T-helper 2 cell treated with Interferon-gamma antibody and Interleukin-4, amounts not matched to agents 5 μg/mL and 100 μg/mL, for 36 hours (primary cell): ENCODE results near the gene MAMDC4.
"Not testable (repeated sequence)": the region's sequence is repeated elsewhere in the genome, so short reads cannot be mapped to it uniquely, and the experiment has no call there.

Experiments
- DNase-seq: peaks from one replicate; pipeline ENCODE4 v3.0.0; 2021; ENCODE audit warnings: low spot score
- H3K27ac Mint-ChIP-seq: one replicate; pipeline ENCODE4 v1.8.0; 2021; ENCODE audit warnings: mild to moderate bottlenecking, mixed read lengths
- H3K27me3 Mint-ChIP-seq: one replicate; pipeline ENCODE4 v1.8.0; 2021; ENCODE audit warnings: low read depth, mixed read lengths
- H3K36me3 Mint-ChIP-seq: one replicate; pipeline ENCODE4 v1.8.0; 2021; ENCODE audit warnings: low read depth, mixed read lengths
- H3K4me1 Mint-ChIP-seq: one replicate; pipeline ENCODE4 v1.8.0; 2021; ENCODE audit warnings: low read depth, mixed read lengths
- H3K4me3 Mint-ChIP-seq: one replicate; pipeline ENCODE4 v1.8.0; 2022; ENCODE audit warnings: mild to moderate bottlenecking, moderate library complexity, mixed read lengths
- H3K9me3 Mint-ChIP-seq: one replicate; pipeline ENCODE4 v1.8.0; 2021; ENCODE audit warnings: mixed read lengths

Gene MAMDC4

DNA sequence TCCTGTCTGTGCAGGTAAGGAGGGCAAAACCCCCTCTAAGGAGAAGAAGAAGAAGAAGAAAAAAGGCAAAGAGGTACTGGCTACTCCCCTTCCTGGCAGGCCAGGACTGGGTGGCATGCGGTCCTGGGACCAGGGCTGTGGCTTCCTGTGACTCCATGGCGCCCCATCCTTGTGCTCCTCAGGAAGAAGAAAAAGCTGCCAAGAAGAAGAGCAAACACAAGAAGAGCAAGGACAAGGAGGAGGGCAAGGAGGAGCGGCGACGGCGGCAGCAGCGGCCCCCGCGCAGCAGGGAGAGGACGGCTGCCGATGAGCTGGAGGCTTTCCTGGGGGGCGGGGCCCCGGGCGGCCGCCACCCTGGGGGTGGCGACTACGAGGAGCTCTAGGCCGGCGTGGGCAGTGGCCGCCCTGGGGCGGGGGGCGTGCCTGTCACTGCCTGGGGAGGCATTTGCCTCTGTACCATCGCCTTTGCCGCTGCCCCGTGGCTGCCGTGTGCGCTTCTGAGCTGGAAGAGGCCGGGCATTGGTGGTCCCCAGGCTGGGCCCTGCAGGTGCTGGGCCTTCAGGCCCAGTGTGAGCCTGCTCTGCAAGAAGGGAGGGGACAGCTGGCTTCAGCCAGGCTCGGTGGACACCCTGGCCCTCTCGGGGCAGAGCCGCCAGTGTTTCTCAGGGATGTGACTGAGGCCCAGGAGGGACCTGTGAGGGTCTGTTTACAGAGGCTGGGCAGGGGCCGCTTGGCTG, 11.8 kb upstream of the MAMDC4 start:
- Mint-ChIP-seq H3K27me3 (peaks cover 5% of the 10 kb centered on the region), H3K4me1 (peaks cover 7% of the 10 kb centered on the region), H3K4me3 (no peak overlapping the region), H3K27ac (no peak overlapping the region), H3K36me3 (peaks cover 6% of the 10 kb centered on the region), H3K9me3 (no peaks in the 10 kb centered on the region)
- no peak for DNase-seq

DNA sequence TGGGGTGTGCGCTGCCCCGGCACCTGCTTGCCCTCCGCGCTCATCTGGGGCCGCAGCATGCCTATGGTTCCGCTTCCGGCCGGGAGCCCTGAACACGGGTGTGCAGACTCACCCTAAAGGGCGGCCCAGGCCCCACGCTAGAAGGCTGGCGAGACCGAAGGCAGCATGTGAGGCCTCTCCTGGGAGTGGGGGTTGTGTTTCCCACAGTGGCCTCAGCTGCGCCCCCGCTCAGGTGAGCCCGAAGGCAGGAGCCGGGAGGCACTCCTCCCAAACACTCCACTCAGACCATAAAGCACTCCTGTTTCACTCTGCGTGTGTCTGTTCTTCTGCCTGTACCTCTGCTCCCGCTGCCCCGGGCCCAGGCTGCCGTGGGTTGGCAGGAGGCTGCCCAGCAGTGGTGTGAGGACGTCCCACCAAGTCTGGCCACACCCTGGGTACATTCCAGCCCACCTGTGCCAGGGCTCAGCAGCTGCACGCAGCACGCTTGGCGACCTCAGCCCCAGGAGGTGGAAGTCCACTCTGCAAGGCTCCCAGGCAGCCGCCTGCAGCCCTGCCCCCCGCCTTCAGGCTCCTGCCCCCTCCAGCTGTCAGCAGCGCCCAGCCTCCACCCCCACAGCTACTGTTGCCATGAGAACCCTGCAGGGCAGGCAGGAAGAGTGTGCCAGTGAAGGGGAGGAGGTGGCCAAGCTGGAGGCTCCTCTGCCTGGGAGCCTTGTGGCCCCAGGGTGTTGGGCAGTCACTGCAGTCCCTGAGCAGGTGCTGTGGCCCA, 11.1 kb upstream of the MAMDC4 start:
- H3K4me3 Mint-ChIP-seq = no peak overlapping the region
- peaks cover 5% of the 10 kb centered on the region for H3K27me3 Mint-ChIP-seq
- peaks cover 6% of the 10 kb centered on the region for H3K36me3 Mint-ChIP-seq
- peaks cover 7% of the 10 kb centered on the region for H3K4me1 Mint-ChIP-seq
- H3K27ac Mint-ChIP-seq = no peak overlapping the region
- no peaks in the 10 kb centered on the region for H3K9me3 Mint-ChIP-seq
- no peak for DNase-seq

DNA sequence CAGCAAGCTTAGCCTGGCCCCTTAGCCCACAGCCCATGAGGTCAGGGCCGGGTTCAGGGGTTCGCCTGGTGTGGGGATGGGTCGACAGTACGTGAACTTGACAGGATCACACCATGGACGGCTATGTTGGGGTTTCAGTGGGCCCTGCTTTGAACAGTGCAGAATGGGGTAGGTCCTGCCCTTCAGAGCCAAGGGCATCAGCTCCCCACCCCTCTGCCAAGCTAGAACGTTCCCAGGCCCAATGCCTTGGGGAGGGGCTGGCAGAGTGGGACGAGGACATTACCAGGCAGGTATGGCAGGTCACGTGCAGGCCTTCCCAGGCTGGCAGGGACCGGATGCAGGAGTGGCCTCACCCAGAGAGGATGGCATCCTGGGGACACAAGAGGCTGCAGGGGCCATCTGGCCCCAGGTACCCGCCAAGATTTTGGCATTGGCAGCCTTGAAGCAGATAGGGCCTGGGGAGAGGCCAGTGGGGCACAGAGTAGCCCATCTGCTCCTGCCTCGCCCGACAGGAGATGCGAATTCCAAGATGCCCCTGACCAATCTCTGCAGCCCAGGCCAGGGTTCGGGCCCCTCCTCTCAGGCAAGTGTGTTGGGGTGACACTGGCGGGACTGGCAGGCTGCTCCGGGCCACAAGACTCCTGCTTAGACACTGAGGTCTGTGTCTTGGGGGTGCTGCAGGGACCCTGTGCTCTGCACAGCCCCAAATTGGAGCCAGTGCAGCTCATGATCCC, 10.3 kb upstream of the MAMDC4 start:
- not testable (repeated sequence) for H3K36me3 Mint-ChIP-seq, H3K4me1 Mint-ChIP-seq, H3K9me3 Mint-ChIP-seq, DNase-seq, H3K27me3 Mint-ChIP-seq
- H3K27ac Mint-ChIP-seq = peak overlapping the region; percentile 72
- peak overlapping the region; percentile 84 for H3K4me3 Mint-ChIP-seq

DNA sequence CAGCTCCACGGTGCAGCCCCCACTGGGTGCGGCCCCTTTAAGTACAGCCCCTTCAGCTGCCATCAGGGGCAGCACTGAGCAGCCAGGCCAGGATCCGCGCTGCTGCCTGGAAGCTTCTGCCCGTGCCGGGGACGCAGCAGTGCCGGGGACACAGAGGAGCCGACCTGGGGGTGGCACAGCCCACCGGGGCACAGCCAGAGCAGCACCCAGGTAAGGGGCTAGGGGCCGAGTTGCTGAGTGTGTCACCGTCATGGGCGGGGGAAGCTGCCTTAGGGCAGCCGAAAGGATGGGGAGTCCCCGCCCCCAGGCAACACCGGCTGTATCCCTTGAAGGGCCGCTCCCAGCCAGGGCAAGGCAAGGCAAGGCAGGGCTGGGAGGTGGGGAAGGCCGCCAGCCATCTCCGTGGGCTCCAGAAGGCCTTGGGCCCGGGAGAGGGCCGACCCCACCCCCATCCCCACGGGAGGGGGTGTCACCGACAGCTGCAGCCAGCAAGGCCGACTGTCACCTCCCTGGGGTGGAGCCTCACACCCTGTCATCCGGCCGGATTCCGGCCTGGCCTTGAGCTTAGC, 9.7 kb upstream of the MAMDC4 start, which contains the start of gene AJM1:
TSS of gene AJM1 (plus strand) at position 99 of the 569 bp plus-strand sequence. CDS start 1,937 bp downstream, outside the sequence.
- H3K4me1 Mint-ChIP-seq, H3K9me3 Mint-ChIP-seq, H3K36me3 Mint-ChIP-seq: not testable (repeated sequence)
- DNase-seq = peak; percentile 74
- Mint-ChIP-seq H3K4me3 (peak within 1 kb of the TSS; percentile 84), H3K27me3 (peaks cover 11% of the 10 kb centered on the region), H3K27ac (peak within 1 kb of the TSS; percentile 72)

DNA sequence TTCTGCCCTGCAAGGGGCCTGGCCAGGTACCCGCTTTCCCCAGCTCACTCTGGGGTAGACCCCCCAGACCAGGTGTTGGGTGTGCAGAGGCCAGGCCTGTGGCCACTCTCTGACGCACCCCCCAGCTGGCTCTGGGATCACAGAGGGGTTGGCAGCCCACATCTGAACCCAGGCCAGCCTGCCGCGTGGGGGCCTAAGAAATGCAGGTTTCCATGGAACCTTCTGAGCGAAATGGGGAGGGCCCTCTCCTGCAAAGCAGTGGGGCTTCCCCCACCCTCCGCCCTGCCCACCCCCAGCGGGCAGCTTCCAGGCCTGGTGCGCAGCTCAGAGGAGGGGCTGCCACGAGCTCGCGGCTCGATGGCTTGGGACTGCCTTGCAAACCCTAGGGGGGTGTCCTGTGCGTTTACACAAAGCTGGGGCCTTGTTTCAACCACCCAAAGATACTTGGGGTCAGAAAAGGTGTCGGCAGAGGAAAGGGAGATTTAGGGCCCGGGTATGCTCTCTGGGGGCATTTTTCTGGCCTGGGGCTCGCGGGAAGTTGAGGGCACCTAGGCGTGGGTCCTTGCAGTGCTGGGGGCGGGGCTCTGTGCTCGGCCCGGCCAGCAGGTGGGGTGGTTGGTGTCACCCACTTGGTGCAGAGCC, 8.9 kb upstream of the MAMDC4 start:
- not testable (repeated sequence) for DNase-seq, H3K36me3 Mint-ChIP-seq, H3K9me3 Mint-ChIP-seq
- Mint-ChIP-seq H3K27ac (peak overlapping the region; percentile 41), H3K4me3 (peak overlapping the region; percentile 54), H3K27me3 (peaks cover 15% of the 10 kb centered on the region), H3K4me1 (peaks cover 13% of the 10 kb centered on the region)

DNA sequence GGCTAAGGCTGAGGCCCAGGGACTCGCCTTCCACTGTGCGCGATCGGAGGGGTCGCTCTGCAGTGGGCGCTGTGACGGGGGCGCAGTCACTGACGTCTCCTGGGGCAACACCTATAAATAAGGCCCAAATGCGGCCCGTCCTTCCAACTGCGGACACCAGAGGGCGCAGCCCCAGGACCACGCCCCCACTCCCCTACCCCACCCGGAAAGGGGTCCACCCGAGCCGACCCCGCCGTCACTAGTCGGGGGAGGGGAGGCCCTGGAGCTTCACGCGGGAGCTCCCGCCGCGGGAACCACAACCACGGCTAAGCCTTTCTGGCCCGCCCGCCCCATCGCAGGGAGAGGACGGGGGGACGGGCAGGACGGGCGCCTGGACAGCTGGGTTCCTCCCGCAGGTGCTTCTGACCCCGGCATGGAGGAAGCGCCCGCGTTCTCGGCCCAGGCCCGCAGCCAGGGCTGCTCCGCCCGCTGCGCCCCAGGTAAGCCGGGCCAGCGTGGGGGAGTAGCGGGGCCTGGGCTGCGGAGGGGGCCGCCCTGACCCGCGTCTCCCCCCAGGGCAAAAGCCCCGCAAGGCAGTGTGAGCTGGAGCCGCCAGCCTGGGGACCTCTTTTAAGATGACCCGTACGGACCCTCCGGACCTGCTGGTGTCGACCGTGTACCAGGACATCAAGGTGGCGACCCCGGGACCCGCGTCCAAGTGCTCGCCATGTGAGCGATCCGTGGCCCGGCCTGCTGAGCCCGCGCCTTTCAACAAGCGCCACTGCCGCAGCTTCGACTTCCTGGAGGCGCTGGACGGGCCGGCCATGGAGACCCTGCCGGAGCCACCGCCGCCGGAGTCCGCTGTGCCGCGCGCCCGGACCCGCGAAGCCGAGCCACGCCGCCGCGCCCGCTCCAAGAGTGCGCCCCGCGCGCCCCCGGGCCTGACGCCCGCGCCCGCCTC, 8.1 kb upstream of the MAMDC4 start:
- Mint-ChIP-seq H3K27ac (peak overlapping the region; percentile 41), H3K4me1 (peaks cover 13% of the 10 kb centered on the region), H3K4me3 (peak overlapping the region; percentile 54), H3K27me3 (peaks cover 16% of the 10 kb centered on the region)
- not testable (repeated sequence) for H3K9me3 Mint-ChIP-seq, H3K36me3 Mint-ChIP-seq
- DNase-seq = peak; percentile 48

DNA sequence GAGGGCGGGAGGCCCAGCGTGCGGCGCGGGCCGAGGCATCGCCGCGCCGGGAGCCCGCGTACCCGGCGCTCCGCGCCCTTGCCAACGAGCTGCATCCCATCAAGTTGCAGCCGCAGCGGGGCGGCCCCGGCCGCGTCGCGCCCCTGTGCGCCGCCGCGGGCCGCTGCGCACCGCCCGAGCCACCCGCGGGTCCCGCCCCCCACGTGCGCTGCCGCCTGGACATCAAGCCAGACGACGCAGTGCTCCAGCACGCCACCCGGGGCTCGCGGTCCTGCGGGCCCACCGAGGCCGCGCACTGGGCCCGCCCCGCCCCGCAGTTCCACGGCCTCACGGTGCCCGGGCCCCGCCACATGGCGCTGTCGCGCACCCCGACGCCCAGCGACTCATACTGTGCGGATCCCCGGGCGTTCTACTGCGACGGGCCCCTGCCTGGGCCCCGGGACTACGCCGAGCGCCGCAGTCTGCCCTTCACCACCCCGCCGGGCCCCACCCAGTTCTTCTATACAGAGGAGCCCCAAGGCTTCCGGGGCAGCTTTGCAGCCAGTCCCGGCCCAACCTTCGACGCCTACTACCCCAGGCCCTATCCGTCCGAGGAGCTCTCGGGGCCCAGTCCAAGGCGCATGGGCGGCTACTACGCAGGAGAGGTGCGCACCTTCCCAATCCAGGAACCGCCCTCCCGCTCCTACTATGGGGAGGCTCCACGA, 7.2 kb upstream of the MAMDC4 start:
- H3K4me3 Mint-ChIP-seq = no peak overlapping the region
- DNase-seq = no peak
- peaks cover 17% of the 10 kb centered on the region for H3K27me3 Mint-ChIP-seq
- peaks cover 15% of the 10 kb centered on the region for H3K4me1 Mint-ChIP-seq
- peaks cover 4% of the 10 kb centered on the region for H3K36me3 Mint-ChIP-seq
- no peaks in the 10 kb centered on the region for H3K9me3 Mint-ChIP-seq
- H3K27ac Mint-ChIP-seq = peak overlapping the region; percentile 26

DNA sequence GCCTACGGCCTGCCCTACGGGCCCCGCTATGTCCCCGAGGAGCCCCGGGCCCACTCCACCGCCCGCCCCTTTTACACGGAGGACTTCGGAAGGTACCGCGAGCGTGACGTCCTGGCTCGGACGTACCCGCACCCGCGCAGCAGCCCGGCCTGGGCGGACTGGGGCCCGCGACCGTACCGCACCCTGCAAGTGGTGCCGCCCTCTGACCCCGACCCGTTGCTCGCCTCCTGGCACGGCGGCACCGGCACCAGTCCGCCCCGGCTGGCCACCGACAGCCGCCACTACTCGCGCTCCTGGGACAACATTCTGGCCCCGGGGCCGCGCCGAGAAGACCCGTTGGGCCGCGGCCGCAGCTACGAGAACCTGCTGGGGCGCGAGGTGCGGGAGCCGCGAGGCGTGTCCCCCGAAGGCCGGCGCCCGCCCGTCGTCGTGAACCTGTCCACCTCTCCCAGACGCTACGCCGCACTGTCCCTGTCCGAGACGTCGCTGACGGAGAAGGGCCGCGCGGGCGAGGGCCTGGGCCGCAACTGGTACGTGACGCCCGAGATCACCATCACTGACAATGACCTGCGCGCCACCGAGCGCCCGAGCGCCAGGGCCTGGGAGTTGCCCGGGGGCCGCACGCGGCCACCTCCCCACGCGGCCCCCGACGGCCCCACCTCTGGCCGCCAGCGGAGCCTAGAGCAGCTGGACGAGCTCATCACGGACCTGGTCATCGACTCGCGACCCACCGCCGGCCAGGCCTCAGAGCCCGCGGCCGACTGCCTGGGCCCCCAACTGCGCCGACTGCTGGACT, 6.5 kb upstream of the MAMDC4 start:
- Mint-ChIP-seq H3K9me3 (no peaks in the 10 kb centered on the region), H3K36me3 (peaks cover 2% of the 10 kb centered on the region), H3K4me3 (no peak overlapping the region), H3K27me3 (peaks cover 17% of the 10 kb centered on the region), H3K4me1 (peaks cover 12% of the 10 kb centered on the region), H3K27ac (peak overlapping the region; percentile 26)
- no peak for DNase-seq

DNA sequence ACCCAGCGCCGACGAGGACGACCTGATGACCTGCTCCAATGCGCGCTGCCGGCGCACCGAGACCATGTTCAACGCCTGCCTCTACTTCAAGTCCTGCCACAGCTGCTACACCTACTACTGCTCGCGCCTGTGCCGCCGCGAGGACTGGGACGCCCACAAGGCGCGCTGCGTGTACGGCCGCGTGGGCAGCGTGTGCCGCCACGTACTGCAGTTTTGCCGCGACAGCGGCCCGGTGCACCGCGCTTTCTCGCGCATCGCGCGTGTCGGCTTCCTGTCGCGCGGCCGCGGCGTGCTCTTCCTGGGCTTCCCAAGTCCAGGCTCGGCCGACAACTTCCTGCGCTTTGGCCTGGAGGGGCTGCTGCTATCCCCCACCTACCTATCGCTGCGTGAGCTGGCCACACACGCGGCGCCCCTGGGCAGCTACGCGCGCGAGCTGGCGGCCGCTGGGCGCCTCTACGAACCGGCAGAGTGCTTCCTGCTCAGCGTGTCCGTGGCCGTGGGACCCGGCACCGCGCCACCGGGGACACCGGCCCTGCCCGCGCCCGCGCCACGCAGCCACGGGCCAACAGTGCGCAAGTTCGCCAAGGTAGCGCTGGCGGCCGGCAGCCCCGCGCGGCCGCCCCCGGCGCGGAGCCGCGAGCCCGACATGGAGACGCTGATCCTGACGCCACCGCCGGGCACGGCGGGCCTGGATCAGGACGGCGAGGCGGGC, 5.6 kb upstream of the MAMDC4 start:
- Mint-ChIP-seq H3K27ac (peak overlapping the region; percentile 31), H3K9me3 (no peaks in the 10 kb centered on the region)

DNA sequence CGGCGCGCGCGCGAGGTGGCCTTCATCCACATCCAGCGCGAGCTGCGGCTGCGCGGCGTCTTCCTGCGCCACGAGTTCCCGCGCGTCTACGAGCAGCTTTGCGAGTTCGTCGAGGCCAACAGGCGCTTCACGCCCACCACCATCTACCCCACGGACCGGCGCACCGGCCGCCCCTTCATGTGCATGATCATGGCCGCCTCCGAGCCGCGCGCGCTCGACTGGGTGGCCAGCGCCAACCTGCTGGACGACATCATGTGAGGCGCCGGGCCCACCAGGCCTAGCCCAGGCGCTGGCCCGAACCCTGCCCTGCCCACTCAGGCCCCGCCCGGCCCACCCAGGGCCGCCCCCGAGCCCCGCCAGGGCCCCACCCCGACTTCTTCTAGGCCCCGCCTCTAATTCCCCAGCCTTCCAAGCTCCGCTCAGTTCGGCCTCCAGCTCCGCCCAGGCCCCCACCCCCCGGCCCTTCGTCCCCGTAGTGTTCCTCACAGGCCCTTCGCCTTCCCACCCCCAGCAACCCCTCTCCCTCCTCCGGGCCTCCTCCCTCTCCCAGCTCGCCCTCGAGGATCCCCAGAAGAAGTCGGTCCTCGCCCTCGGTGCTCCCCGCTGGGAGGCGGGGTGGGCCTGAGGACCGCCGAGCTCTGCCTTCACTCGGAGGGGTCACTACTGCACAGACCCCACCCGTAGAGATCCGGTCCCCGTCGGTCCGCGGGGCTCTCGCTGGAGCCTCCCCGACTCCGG, 4.9 kb upstream of the MAMDC4 start:
- peak overlapping the region; percentile 92 for H3K4me3 Mint-ChIP-seq
- H3K27me3 Mint-ChIP-seq = peaks cover 17% of the 10 kb centered on the region
- H3K27ac Mint-ChIP-seq = peak overlapping the region; percentile 90
- H3K4me1 Mint-ChIP-seq = peaks cover 12% of the 10 kb centered on the region
- peaks cover 2% of the 10 kb centered on the region for H3K36me3 Mint-ChIP-seq
- DNase-seq = peak; percentile 31
- H3K9me3 Mint-ChIP-seq = no peaks in the 10 kb centered on the region

More for the DNA sequence above, 5.6 kb upstream of the MAMDC4 start:
- Mint-ChIP-seq H3K4me3 (peak overlapping the region; percentile 40), H3K27me3 (peaks cover 17% of the 10 kb centered on the region), H3K36me3 (peaks cover 2% of the 10 kb centered on the region), H3K4me1 (peaks cover 12% of the 10 kb centered on the region)
- DNase-seq = no peak
